NCI-H510A (cell line): Measurements from ENCODE around the gene TEX13A.

Experiments used
- DNase-seq: peaks from one replicate; lab custom pipeline; 2025; lab: John Stamatoyannopoulos, UW

The TEX13A gene

GRCh38 chrX:105173071-105173470 lies 47.4 kb downstream of the TEX13A start:
- DNase-seq, result no peak
